Activated T-cell treated with anti-CD3 and anti-CD28 coated beads for 1 hour (primary cell): Measurements from ENCODE around the gene TP53INP2.
"Not testable (repeated sequence)": the region's sequence is repeated elsewhere in the genome, so short reads cannot be mapped to it uniquely, and the experiment has no call there.

Experiments
- DNase-seq: peaks from one replicate; pipeline ENCODE4 v3.0.0-alpha.2; 2020; ENCODE audit warnings: low read depth

TP53INP2 gene

DNA sequence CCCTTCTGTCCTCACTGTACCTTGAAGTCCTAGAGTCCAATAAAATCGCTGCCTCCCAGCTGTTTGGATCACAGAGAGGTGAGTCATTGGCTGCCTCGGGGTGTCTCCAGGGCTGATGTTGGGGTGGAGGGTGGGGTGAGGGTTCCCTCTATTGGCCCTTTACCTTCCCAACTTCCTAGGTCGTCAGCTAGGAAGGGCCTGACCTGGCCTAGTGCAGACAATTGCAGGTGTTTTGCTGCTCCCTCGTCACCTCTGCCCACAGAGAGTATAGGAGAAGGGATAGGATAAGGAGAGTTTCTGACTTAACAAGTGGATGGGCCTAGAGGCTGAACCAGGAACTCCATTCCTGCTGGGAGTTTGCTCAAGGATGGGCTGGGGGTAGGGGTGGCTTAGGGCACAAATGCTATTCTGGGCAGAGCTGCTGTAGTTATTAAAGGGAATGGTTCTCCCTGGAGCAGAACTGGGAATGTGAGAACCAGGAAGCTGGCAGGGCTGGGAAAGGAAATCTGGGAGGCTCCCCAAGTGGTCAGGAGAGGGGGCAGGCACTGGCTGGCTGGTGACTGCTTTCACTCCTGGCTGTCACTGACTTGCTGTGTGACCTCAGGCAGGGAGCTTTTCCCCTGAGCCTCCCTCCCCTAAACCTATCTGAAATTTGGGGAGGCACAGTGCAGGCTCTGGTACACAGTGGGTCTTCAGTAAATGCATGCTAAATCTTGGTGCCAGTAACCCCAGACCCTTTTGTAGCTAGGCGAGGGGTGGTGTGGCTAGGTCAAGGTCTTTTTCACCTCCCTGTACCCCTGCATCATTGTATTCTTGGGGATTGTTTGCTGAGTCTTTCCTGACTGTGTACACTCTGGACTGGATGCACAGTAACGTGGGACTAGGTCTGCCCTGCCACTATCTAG is 1.5 kb downstream of the TP53INP2 start:
- DNase-seq = no peak

DNA sequence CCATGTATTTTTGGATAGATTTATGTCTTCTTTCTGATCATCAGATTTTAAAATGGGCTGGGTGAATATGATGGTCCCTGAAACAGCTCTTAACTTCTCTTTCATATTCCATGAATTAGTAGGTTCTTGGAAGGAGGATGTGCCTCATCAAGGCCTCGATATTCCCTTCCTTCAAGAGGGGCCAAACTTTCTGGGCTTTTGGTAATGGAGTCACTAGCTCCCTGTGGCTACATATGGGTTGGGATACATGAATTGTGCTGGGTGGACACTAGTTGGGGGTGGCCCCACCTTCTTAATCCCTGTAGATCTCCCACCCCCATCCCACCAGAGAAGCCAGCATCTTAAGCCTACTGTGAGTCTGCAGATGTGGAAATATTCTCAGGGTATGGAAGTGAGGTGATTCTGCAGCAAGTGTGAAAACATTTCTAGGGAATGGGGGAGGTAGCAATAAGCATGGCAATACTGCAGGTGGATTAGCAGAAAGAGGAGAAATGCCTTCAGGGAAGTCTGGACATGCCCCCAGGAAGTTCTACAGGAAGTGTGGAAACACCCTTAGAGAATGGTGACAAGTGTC is 2.2 kb downstream of the TP53INP2 start:
- DNase-seq = no peak

DNA sequence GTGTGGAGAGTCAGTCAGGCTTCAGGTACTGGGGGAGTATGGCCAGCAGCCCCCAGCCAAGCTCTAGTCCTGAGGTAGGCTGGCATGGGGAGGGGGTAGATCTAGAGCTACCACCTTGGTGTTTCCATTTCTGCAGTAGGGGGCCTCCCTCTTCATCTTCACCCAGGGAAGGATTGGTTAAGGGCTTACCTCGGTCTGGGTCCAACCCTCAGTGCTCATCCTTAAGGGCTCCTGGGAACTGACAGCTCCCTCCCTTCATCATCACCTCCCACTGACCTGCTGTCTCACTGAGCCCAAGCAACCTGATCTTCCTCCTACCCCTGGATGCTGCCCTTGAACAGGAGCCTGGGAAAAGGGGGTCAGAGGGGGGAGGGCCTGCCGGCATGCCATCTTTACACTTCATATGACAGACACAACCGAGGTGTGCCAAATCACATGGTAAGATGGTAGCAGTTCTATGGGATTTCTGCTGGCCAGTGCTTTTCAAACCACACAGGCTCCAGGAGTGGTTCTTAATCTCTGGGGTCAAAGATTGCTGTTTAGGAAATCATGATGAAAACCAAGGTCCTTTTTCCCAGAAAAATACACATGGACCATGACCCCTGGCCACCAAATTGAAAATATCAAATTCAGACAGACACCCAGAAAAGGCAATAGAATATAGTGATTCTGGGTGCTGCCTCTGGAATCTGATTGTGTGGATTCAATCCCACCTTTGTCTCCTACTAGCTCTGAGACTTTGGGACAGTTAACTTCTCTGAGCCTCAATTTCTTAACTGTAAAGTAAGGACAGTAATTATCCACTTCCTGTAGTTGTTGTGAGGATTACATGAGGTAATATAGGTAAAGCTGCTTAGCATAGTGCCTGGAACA is 3.0 kb downstream of the TP53INP2 start:
- DNase-seq = no peak

DNA sequence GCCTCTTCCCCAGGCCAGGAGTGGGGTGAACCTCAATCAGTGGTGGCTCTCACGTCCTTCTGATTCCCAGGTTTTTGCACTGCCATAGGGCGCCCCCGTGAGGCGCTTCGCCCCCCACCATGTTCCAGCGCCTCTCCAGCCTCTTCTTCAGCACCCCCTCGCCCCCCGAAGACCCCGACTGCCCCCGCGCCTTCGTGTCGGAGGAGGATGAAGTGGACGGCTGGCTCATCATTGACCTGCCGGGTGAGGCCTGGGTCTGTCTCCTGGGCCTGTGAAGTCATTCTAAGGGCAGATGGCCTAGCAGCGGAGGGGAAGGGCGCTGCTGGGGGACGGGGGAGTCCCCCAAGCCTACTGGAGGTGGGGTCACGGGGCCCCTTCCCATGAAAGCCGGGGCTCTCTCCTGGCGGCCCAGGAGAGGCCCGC is 4.5 kb downstream of the TP53INP2 start:
- peak; percentile 43 for DNase-seq

DNA sequence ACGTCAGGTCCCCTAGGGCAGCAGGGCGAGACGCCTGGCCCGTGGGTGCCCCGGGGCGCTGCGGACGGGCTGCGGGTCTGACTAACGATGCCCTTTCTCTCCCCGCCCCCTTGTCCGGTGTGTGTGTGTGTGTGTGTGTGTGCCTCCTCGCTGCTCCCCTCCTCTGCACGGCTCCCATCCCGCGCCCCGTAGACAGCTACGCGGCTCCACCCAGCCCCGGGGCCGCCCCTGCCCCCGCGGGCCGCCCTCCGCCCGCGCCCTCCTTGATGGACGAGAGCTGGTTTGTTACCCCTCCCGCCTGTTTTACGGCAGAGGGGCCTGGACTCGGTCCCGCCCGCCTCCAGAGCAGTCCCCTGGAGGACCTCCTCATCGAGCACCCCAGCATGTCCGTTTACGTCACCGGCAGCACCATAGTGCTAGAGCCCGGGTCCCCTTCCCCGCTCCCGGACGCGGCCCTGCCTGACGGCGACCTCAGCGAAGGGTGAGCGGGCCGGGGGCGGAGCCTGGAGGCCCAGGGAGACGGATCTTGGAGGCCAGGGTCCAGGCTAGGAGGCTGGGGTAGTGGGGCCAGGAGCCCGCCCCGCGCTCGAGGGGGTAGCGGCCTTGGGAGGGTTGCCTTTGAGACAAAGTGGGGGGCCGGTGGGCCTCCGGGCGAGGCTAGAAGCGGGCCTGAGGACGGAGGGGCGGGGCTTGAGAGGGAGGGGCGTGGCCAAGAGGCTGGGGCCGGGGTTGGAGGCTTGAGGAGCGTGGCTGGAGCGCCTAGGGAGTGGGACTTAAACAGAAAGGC is 5.1 kb downstream of the TP53INP2 start:
- DNase-seq = peak; percentile 68

DNA sequence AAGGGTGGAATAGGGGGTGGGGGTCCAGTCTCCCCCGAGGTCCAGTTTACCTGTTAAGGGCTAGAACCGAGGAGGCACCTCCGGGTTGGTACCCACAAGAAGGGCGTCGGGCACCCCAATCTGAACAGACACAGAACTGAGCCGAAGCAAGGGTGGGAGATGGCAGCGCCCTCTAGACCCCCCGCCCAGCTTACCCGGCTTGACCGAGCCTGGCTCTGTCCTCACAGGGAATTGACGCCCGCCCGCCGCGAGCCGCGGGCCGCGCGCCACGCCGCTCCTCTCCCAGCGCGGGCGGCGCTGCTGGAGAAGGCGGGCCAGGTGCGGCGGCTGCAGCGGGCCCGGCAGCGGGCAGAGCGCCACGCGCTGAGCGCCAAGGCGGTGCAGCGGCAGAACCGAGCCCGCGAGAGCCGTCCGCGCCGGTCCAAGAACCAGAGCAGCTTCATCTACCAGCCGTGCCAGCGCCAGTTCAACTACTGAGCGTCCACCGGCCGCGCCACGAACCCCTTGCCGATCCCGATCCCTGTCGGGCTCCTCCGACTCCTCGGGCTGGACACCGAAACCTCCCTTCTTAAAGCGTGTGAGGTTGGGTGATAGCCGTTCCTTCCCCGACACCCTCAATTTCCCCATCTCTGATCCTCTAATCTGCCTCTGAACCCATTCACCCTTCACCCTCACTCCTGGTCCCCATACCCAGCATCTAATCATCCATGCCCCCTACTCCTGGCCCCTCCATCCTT is 5.9 kb downstream of the TP53INP2 start:
- DNase-seq = peak; percentile 58

DNA sequence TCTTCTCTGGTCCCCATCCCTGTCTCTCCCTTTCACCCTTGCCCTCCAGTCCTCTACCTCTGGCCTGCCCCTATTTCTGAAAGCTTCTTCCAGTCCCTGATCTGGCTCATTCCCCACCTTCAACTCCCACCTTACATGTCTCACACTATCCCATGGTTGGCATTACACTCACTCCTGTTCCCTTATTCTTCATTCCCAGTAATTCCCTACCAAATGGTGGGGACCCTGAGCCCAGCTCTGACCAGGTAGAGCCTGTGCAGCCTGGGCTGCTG is 6.4 kb downstream of the TP53INP2 start:
- no peak for DNase-seq

DNA sequence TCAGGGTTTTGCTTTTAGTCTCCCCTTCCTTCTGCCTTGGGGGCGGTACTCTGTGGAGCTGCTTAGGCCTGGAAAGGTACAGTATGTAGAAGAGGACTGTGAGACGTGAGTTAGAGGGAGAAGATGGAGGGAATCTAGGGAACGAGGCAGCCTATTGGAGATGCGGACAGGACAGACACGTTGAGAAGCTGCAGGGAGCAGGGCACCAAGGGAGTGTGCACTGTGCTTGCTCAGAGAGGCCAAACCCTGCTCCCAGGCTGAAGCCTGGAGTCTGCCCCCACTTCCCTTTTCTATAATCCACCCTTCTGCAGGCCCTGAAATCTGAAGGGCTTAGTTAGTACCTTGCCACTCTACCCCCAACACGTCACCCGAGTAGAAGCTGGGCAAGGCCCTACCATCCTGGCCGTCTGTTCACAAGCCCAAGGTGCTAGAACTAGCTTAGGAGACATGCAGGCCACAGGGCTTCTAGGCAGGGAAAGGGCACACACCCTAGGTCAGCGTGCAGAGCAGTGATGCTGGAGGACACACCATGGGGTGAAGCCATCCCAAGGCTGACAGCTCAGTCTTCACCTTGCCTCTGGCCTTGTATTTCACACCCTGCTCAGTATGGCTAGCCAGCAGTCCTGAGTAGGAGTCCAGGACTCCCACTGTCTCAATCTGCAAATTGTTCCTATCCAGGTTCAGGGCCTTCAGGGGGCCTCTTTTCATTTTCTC is 6.9 kb downstream of the TP53INP2 start:
- DNase-seq = no peak

DNA sequence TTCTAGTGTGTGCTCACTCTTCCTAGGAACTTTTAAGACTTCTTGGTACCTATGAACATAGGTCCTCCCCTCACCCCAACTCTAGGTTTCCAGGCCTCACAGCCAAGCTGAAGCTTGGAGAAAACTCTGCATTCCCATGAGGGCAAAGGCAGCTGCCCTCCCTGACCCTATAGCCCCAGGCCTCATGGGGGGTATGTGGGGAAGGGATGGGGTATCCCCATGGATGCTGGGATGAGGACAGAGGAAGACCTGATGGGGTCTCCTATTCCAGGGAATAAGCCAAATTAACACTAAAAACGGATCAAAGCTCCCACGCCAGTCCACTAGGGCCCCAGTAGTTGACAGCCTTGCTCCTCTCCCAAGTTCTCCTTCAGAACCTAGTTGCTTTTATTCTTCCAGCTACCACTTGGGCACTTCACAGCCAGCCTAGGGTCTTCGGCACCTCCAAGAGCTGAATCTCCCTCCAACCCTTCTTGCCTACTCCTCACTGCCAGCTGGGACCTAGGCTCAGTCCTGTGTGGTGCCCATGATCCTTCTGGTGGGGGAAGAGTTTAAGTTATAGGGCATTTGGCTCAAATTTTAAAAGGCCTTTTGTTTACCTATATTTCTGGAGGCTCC is 7.8 kb downstream of the TP53INP2 start:
- DNase-seq = no peak

DNA sequence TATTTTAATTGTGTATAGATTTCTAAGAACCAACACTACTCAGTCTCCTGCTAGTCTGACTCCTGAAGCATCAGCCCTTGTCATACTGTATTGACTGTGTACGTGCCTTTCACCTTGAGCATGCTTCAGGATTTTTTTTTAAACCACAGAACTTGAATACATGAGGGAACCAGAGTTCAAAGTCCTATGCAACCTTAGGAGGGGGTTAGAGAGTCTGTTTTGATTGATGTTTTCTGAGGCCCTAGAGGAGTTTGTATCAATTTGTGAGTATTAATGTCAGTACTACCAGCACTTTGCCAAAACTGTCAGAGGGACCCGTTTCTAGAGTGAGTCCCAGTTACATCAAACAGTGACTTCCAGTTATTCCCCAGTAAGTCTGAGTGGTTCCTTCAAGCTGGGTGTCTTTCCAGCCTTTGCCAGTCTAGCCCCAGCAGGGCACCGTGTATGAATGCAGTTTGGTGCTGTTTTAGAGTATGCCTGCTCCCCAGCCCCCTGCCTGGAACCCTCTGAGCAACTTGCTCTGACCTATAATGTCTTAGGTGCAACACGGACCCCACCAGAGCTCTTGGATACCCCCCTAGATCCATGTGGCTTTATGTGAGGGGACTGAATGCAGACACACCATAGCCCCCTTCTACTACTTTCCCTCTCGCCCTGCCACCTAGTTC is 8.5 kb downstream of the TP53INP2 start:
- no peak for DNase-seq

DNA sequence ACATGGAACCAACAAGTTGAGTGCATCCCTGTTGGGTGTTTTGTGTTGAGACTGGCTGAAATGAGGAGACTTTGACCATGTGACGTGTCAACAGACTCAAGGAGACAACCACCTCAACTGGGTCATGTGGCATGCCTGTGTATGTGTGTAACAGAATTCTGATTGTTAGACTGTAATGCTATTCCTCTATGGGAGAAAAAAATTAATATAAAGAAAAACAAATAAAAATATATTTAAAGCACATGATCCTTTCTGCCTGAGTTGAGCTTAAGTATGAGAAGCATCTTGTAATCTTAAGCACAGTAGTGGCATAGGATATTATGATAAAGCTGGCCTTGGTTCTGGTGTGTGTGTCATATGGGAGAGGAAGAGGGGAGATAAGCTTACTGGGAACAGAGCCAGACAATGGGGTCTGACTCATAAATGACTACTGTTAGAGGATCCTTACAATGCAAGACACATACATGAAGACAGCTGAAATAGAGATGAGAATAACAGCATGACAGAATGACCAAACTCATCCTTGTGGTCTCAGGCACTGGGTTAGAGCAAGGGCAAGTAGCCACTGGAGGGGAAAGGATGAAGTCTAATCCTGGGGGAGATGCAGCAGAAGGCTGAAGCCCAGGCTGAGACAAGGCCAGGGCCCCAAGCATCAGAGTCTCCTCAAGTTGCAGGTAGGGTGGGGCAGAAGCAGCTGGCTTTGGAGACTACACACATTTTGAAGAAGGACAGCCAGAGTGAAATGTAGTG is 9.2 kb downstream of the TP53INP2 start:
- no peak for DNase-seq

DNA sequence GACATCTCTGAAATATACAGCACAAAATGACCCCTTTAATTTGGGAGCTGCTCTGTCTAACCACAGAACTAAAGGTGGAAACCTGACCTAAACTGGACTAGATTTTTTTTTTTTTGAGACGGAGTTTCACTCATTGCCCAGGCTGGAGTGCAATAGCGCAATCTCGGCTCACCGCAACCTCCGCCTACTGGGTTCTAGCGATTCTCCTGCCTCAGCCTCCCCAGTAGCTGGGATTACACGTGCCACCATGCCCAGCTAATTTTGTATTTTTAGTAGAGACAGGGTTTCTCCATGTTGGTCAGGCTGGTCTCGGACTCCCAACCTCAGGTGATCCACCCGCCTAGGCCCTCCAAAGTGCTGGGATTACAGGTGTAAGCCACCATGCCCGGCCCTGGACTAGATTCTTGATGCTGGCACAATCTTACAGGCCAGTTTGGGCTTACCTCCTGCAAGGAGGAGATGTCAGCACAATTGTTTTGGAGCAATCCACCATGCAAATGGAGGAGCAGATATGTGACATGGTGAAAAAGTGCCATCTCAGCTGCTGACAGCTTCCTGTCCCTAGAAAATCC is 9.9 kb downstream of the TP53INP2 start:
- DNase-seq = not testable (repeated sequence)

DNA sequence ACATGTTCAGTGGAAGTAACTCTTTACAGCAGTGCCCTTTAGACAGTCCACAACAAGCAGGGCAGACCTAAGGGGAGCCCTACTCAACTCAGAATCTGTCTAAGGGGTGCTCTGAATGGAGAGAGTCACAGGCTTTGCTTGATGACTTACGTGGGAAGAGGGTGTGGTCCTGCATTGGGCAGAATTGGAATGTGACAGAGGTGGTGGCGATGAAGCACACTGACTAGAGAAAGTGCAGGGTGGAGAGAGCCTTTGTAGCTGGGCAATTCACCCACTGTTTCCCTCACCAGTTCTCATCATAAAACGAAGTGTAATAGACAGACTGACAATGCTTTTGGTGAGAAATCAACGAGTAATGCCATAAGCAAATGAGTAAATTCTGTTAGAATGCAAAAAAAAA is 11.2 kb downstream of the TP53INP2 start:
- no peak for DNase-seq

DNA sequence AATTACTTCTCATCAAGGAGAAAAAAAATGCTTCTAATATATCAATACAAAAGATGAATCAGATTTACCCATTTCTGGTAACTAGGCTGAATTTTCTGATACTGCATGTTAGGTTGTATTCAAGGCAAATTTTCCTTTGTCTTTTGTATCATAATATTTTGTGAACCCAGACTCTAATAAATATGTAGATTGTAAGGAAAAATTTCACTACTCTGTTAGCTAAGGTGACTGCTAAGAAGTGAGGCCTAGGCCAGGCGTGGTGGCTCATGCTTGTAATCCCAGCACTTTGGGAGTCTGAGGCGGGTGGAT is 12.7 kb downstream of the TP53INP2 start:
- no peak for DNase-seq

DNA sequence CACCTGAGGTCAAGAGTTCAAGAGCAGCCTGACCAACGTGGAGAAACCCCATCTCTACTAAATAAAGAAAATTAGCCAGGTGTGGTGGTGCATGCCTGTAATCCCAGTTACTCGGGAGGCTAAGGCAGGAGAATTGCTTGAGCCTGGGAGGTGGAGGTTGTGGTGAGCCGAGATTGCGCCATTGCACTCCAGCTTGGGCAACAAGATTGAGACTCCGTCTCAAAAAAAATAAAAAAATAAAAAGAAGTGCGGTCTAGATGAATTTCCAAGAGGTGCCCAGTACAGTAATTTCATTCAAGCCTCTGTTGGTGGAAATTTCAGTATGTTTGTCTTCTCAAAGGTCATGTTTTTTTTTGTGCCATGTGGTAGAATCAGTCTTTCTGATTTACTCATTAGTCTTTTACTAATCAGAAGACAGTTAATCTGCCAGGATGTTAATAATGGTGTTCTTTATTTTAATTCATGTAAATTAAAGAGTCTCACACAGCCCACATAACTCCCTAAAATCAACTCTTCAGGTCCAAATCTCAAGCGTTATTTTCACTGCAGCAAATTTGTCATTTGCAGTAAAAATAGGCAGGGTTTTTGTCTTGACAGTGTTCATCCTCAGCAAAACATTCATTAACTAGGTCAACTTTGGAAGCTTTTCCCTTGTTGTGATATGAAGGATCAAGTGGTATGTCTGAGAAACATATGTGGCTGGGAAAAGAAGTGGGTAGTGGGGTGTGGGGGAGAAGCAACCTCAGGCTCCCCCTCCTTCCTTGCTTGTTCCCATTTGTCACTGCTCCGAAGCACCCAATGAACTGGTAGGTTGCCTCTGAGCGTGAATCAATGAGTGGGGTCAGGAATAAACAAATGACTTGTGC is 13.3 kb downstream of the TP53INP2 start:
- DNase-seq = no peak

DNA sequence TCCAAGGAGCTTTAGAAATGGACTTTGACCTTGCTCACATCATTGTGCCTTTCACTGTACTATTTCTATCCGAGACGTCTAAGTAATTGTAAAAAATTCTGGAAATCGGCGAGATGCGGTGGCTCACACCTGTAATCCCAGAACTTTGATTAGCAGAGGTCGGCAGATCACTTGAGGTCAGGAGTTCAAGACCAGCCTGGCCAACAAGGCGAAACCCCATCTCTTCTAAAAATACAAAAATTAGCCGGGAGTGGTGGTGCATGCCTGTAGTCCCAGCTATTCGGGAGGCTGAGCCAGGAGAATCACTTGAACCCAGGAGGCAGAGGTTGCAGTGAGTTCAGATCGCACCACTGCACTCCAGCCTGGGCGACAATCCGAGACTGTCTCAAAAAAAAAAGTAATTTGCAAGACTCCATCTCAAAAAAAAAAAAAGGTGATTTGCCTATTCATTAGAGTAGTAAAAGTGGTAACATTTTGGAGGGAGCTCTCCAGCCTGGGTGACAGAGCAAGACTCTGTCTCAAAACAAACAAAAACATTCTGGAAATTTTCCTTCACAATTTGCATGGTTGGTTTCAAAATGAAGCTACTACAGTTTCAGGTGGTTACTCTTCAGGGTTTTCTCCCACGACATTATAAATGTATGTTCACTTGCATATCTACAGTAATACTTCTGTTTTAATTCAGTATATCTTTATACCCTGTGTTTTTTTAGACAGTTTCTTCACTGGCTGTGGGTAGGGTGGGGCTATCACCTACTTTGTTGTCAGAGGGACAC is 15.3 kb downstream of the TP53INP2 start:
- not testable (repeated sequence) for DNase-seq

DNA sequence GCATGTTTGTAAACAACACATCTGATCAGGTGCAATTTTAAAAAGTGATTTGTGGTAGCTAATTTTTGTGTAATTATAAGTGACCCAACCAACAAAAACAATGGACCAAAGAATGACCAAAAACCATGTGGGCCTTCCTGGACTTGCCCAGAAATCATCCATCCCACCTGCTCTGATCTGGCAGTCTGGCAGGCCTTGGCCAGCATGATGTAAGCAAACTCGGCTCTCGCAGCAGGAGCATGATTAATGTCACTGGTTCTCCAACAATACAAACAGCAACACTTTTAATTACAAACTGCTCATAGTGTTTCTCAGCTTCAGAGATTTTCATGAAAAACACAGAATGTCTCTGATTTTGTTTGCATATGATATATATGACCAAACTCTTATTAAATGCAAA is 16.1 kb downstream of the TP53INP2 start:
- DNase-seq = no peak
